Iris pigment epithelial cell (primary cell): ENCODE results near the gene RABGEF1.
A peak's percentile ranks its signal among the peaks of the same experiment; 100 is the strongest.
"Not testable (repeated sequence)": the region's sequence is repeated elsewhere in the genome, so short reads cannot be mapped to it uniquely, and the experiment has no call there.

ENCODE experiments used
- DNase-seq: peaks from one replicate; pipeline ENCODE4 v3.0.0-alpha.2; 2011; ENCODE audit warnings: low read depth

Gene RABGEF1

GRCh38 chr7:66740302-66740979 is at the start of gene RABGEF1:
Gene RABGEF1, plus strand, starts transcription at chr7:66740733. Its CDS starts 31,167 bp downstream, at chr7:66771900.
- peak; percentile 94 for DNase-seq

GRCh38 chr7:66693331-66693730 is 47.2 kb upstream of the RABGEF1 start:
- no peak for DNase-seq

DNA sequence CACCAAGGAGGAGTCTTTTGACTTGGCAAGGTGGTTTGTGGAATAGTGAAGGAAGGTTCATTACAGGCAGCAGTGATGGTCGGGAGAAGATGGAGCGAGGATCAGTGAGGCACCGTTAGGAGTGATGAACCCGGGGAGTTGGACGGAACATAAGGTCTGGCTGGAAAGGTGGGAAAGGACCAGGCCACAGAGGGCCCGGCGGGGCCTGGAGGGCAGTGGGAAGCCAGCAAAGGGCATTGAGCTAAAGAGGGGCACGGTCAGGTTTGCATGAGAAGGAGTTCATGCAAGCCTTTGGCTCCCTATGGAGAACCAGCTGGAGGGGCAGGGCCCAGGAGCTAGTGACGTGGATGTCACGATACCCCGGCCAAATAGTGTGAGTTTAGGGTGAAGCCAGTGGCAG is 46.2 kb upstream of the RABGEF1 start:
- DNase-seq = no peak

GRCh38 chr7:66695417-66695816 is 45.1 kb upstream of the RABGEF1 start:
- not testable (repeated sequence) for DNase-seq

DNA sequence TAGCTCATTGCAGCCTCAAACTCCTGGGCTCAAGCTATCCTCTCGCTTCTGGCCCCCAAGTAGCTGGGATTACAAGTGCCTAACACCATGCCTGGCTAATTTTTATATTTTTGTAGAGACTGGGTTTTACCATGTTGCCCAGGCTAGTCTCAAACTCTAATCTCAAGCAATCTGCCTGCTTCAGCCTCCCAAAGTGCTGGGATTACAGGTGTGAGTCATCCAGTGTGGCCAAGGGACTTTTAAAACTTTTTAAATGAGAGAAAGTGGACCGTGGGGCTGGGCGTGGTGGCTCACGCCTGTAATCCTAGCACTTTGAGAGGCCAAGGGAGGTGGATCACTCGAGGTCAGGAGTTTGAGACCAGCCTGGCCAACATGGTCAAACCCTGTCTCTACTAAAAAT is 44.4 kb upstream of the RABGEF1 start:
- not testable (repeated sequence) for DNase-seq

GRCh38 chr7:66696774-66697191 is 43.8 kb upstream of the RABGEF1 start:
- DNase-seq = no peak

DNA sequence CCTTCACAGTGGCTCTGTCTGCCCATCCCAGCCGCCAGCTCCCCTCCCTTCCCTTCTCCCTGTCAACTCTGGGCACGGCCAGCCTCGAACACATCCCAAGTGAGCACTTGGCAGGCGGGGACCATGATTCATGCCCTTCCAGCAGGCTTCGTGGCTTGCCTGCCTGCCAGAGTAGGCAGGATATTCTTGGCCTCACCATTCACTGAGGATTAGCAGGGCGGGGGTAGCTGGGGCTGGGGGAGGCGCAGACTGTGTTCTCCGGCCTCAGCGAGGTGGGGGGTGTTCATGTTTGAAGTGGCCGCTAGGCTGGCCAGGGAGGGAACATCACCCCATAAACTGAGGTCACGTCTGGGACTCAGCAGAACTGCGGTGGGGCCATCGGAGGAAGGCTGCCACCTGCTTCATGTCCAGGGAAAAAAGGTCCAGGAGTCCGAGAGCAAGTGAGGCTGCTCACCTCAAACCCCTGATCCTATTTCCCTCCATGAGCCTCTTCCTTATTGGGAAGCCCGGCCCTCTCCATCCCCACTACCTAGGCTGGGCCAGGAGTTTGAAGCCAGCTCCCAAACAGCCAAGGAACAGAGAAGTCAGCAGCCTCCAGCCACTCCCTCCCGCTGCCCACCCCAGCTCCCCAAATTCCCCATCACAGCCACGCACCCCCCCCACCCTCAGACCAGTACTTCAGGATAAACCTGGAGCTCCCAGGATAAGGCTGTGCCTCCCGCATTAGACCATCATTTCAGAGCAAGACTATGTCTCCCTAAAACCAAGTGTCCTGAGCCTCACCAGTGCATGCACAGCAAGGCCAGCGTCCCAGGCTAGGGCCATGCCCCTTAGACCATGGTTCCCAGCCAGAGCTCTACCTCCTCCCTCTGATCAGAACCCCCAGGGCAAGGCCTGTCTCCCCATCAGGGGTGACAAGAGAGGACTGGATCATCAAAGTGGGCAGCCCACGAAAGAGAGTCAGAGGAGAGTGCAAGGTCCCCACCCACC is 42.8 kb upstream of the RABGEF1 start:
- DNase-seq = peak; percentile 61

DNA sequence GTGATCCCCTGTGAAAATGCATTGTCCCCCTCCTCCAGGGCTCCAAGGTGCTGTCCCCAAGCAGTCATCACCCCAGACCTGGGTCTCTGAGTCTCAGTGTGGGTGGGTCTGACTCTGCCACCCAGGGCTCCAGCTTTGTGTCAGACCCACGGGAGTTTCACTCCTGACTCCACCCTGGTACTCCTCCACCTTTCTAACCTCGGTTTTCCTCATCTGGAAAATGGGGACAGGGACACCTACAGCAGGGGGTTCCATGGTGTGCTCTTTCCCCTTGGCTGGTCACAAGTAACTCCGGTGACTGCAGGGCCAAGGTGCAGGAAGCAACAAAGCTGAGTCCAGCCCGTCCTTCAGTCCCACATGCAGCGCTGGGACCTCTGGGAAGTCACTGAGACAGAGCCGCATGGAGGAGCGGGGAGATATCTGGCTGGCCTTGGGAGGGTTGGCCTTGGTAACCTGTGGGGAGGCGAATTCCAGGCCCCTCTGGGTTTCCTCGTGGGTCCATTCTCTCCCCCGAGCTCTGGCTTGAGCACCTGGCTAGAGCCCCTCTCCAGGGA is 41.8 kb upstream of the RABGEF1 start:
- no peak for DNase-seq

DNA sequence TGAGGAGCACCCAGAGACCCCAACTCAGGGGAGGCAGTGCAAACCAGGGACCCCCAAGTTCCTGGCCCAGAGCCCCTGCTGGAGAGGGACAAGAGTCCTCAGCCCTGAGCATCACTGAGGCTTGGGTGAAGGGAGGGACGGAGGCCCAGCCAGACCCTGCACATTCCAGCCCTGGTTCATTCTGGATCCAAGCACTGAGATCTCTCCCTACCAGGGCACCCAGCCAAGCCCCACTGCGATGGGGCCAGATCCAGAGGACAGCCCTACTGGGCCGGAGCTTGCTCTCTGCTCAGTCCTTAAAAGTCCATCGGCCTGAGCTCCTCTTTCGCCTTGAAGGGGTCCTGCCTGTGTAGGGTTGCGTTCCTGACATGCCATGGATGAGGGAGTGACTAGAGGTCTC is 40.5 kb upstream of the RABGEF1 start:
- DNase-seq = no peak

GRCh38 chr7:66700633-66701131 is 39.9 kb upstream of the RABGEF1 start:
- no peak for DNase-seq

DNA sequence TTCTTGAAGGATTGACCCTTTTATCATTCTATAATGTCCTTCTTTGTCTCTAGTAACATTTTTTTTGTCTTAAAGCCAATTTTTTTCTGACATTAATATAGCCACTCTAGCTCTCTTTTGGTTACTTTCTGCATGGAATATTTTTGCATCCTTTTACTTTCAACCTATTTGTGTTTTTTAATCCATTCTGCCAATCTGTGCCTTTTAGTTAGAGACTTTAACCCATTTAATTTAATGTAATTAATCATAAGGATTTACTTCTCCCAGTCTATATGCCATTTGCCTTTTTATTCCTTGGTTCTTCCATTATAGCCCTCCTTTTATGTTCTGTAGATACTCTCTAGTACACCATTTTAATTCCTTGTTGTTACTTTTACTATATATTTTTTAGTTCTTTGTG is 32.7 kb upstream of the RABGEF1 start:
- DNase-seq = no peak

- not testable (repeated sequence) for DNase-seq
Observed at GRCh38 chr7:66710752-66711151, 29.8 kb upstream of the RABGEF1 start.

DNA sequence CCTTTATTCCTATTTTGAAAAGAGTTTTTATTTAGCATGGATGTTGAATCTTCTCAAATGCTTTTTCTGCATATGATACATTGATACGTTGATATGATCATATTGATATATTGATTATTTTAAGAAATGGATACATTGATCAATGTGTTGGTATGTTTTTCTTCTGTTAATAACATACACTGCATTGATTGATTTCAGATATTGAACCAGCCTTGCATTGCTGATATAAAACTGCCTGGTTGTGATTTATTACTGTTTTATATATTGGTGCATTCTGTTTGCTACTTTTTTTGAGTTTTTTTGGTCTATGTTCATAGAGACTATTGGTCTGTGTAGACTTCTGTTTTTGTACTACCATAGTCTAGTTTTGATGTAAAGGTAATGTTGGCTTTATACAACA is 26.8 kb upstream of the RABGEF1 start:
- no peak for DNase-seq

- DNase-seq = not testable (repeated sequence)
Observed at GRCh38 chr7:66716634-66717033, 23.9 kb upstream of the RABGEF1 start.

GRCh38 chr7:66720561-66720960 is 20.0 kb upstream of the RABGEF1 start:
- DNase-seq = no peak

DNA sequence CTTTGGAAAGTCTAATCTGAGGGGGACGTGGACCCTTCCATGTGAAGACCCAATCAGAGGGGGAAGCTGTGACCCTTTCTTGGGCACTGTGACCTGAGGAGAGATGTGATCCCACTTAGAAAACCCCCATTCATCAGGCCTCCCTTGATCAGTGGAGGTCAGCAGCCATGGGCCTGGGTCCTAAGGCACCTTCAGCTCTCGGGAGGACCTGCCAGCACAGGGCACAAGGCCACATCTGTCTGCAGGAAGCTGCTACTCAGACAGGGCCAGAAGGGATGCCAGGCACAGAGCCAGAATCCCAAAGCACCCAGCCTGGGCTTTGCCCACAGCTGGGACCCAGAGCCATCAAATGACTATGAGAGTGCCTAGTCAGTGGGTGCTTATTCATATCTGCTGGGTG is 14.7 kb upstream of the RABGEF1 start:
- DNase-seq = no peak

- peak; percentile 8 for DNase-seq
Observed at GRCh38 chr7:66727058-66727457, 13.5 kb upstream of the RABGEF1 start.

DNA sequence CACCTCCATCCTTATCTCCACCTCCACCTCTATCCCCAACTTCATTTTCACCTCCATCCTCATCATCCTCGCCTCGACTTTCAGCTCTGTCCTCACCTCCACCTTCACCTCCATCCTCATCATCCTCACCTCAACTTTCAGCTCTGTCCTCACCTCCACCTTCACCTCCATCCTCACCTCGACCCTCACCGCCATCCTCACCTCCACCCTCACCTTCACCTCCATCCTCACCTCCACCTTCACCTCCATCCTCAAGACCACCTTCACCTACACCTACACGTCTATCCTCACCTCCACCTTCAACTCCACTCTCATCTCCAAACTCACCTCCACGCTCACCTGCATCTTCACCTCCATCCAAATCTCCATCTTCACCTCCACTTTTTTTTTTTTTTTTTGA is 12.0 kb upstream of the RABGEF1 start:
- no peak for DNase-seq

- DNase-seq = no peak
Observed at GRCh38 chr7:66729274-66729673, 11.3 kb upstream of the RABGEF1 start.

DNA sequence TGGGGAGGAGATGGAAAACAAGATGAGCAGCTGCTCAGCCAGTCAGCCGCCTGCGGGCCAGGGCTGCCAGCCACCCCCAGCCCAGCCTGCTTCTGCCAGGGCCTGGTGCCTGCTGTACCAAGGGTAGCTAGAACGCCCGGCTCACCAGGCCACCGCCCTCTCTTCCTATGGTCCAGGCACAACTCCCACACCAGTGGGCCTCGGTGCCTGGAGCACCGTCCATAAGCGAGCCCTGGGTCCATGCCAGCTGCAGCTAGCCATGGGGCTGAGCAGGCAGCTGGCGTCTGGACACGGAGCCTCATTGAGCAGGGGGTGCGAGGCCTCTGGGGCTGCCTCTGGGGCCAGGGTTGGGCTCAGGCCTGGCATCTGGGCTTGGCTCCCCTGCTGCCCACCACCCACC is 8.5 kb upstream of the RABGEF1 start:
- no peak for DNase-seq

- no peak for DNase-seq
Observed at GRCh38 chr7:66732439-66732838, 8.1 kb upstream of the RABGEF1 start.

DNA sequence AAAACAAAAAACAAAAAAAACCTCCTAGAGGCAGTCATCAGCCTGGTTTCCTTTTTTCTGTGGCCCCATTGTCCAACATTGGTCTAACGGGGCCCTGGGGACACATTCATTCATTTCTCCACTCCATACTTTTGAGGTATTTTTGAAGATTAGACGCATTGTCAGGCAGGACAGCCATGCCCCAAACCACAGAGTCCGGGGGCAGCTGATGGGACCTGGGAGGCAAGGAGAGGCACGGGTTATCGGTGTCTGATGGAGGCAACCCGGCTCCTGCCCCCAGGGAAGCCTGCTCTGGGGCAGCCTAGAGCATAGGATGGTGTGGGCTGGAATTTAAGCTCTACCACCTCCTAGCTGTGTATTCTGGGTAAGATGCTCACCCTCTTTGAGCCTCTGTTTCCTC is 6.5 kb upstream of the RABGEF1 start:
- no peak for DNase-seq

GRCh38 chr7:66735154-66735553 is 5.4 kb upstream of the RABGEF1 start:
- DNase-seq = no peak
